ACC112 (cell line): ENCODE measurements around the gene LHPP.

Experiments used
- H2AFZ ChIP-seq: fragments of 200-600 bp; sonication (generic); one replicate; pipeline ENCODE4 v1.6.0; 2017; ENCODE audit warnings: antibody characterized with exemption, low read length; ENCODE audit not compliant: unreplicated experiment
- H3K27ac ChIP-seq: fragments of 200-600 bp; sonication (generic); 2 replicates; pipeline ENCODE4 v1.5.1; 2014; ENCODE audit warnings: low read depth, mild to moderate bottlenecking, antibody characterized with exemption, low read length, moderate library complexity
- H3K27me3 ChIP-seq: fragments of 200-600 bp; sonication (generic); 2 replicates; pipeline ENCODE4 v1.6.1; 2014; ENCODE audit warnings: mild to moderate bottlenecking, antibody characterized with exemption, low read length, moderate library complexity, mixed read lengths; ENCODE audit not compliant: insufficient read depth
- H3K36me3 ChIP-seq: fragments of 200-600 bp; sonication (generic); 2 replicates; pipeline ENCODE4 v1.6.1; 2016; ENCODE audit warnings: mild to moderate bottlenecking, antibody characterized with exemption, low read length, moderate library complexity, mixed read lengths; ENCODE audit not compliant: insufficient read depth
- H3K4me1 ChIP-seq: fragments of 200-600 bp; sonication (generic); one replicate; pipeline ENCODE4 v1.6.1; 2016; ENCODE audit warnings: low read length, mixed read lengths; ENCODE audit not compliant: insufficient read depth, unreplicated experiment, control insufficient read depth
- H3K4me3 ChIP-seq: fragments of 200-600 bp; sonication (generic); 2 replicates; pipeline ENCODE4 v1.5.1; 2014; ENCODE audit warnings: mild to moderate bottlenecking, low read depth, low read length
- H3K79me2 ChIP-seq: fragments of 200-600 bp; sonication (generic); one replicate; pipeline ENCODE4 v1.6.0; 2016; ENCODE audit warnings: low read length; ENCODE audit not compliant: control insufficient read depth, unreplicated experiment, insufficient read depth

The LHPP gene

DNA sequence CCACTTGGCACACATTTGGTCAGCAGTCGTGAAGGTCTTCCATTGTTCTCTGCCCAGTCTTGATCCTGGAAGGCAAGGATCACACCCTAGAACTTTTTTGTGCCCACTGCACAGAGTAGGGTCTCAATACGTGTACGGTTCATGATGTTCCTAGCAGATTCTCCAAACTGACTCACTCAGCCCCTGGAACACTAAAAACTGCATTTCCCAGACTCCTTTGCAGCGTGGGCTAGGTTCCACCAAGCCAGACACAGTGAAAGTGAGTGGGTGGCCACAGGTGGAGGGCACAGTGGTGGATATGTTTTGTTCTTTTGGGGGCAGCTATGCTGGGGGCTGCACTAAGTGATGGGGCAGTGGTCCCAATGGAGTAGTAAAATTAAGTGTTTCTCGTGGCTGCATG is 1.5 kb upstream of the LHPP start:
- Histone ChIP-seq H2AFZ (no peak overlapping the region), H3K4me1 (no peaks in the 10 kb centered on the region), H3K4me3 (no peak overlapping the region), H3K79me2 (no peaks in the 10 kb centered on the region), H3K27ac (no peak overlapping the region), H3K36me3 (no peaks in the 10 kb centered on the region), H3K27me3 (peaks cover 23% of the 10 kb centered on the region)

DNA sequence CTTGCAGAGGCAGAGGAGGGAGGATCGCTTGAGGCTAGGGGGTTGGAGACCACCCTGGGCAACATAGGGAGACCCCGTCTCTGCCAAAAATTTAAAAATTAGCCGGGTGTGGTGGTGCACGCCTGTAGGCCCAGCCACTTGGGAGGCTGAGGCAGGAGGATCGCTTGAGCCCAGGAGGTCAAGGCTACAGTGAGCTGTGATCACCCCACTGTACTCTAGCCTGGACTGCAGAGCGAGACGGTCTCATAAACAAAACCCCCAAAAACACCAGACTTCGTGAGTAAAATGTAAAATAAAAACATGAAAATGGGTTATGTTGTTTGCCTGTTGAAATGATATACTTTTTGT is 699 bp downstream of the LHPP start:
- Histone ChIP-seq H2AFZ (peak overlapping the region; percentile 31), H3K4me1 (no peaks in the 10 kb centered on the region), H3K4me3 (peak overlapping the region; percentile 89), H3K36me3 (no peaks in the 10 kb centered on the region), H3K79me2 (no peaks in the 10 kb centered on the region), H3K27me3 (peaks cover 10% of the 10 kb centered on the region), H3K27ac (no peak overlapping the region)

DNA sequence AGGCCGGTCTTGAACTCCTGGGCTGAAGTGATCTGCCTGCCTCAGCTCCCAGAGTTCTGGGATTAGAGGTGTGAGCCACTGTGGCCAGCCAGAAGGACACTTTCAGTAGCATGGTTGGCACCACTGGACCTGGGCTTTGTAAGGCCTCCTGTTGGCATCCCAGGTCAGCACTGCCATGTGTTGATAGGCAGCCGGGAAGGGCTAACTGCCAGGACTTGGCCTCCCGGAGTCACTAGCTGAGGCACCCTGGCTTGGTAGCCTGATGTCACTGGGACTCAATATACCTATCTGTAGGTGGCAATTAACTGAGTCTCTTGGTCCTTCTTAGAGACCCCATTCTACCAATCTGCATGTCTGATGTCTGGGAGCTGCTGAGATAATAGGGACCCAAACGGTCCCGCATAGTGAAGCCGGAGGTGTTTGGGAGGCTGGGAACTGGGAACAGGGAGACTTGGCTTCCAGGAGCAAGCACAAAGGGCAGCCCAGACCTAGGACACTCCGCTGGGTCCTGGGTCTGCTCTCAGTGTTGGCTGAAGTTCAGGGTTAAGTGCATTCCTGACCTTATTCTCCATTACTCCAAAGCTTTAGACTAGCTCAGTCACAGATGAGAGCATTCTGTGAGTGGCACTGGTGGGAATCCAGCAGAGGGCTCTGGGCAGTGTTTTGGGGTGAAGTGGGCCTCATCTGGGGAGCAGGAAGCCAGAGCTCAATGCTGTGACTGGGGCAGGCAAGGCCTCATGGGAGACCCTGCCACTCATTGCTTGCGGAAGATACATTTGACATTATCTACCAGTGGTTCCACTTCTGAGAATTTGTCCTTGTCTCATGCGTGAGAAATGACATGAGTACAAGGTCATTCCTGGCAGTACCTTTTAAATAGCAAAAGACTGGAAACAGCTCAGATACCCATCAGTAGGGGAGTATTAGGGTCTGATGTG is 2.7 kb downstream of the LHPP start:
- no peaks in the 10 kb centered on the region for H3K36me3 ChIP-seq
- no peaks in the 10 kb centered on the region for H3K27me3 ChIP-seq
- H3K4me1 ChIP-seq = no peaks in the 10 kb centered on the region
- H3K4me3 ChIP-seq = no peak overlapping the region
- H2AFZ ChIP-seq = no peak overlapping the region
- no peaks in the 10 kb centered on the region for H3K79me2 ChIP-seq
- H3K27ac ChIP-seq = no peak overlapping the region

DNA sequence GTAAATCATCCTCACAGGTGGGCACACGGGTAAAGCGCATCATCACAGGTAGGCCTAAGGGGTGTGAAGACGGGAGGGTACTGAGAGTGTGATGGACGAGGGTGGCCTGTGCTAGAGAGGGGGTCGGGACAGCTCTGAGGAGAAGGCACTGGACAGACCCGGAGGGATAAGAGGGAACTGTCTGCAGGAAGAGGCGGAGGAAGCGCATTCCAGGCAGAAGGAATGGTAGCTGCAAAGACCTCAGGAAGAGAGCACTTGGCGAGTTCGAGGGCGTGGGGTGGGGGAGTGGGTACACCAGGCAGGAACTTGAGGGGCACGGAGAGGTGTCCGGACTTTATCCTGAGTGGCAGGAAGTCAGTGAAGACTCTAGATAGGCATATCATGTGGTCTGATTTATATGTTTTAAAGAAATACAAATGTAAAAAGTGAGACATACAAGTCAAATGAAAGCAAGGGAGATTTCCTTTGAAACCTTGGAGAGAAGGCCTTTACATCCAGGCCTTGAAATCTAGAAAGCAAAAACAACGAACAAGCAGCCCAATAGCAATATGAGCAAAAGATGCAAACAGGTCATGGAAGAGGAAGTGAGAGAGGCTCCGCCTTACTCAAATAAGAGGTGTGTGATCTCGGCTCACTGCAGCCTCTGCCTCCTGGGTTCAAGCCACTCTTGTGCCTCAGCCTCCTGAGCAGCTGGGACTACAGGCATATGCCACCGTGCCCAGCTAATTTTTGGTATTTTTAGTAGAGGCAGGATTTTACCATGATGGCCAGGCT is 3.6 kb downstream of the LHPP start:
- Histone ChIP-seq H3K79me2 (no peaks in the 10 kb centered on the region), H3K27me3 (no peaks in the 10 kb centered on the region), H3K27ac (no peak overlapping the region), H3K4me3 (no peak overlapping the region), H3K36me3 (no peaks in the 10 kb centered on the region), H3K4me1 (no peaks in the 10 kb centered on the region), H2AFZ (no peak overlapping the region)

DNA sequence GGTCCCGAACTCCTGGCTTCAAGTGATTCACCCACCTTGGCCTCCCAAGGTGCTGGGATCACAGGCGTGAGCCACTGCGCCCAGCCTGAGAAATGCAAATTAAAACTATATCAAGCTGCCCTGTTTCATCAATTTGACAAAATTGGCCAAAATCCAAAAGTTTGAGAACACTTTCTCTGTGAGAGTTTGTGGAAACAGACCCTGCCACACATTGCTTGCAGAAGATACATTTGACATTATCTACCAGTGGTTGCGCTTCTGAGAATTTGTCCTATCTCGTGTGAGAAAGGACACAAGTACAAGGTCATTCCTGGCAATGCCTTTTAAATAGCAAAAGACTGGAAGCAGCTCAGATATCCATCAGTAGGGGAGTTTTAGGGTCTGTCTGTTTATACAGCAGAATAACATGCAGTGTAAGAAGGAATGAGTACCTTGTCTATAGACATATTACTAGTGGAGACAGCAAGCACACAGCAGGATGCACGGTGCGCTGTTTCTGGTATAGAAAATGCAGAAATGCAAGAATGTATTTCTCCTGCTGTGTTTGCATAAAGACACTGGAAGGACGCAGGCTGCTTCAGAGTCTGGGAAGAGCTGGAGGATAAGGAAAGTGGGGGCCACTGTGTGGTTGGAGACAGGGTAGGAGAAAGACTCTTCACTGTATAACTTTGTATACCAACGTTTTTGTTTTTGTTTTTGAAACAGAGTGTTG is 4.3 kb downstream of the LHPP start:
- H3K27ac ChIP-seq = no peak overlapping the region

DNA sequence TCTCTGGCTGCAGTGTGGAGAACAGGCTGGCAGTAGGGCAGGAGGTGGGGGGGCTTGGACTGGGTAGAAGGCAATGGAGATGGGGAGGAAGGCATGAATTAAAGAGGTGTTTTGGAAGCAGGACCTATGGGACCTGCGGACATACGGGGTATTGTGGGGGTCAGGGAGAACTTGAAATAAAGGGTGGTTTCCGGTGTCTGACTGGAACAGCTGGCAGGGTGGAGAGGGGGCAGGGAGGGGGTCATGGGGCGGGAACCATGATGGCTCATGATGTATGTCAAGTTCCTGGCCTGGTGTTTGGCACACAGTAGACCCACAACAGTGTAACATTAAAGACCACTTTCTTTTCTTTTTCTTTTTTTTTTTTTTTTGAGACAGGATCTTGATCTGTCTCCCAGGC is 5.5 kb downstream of the LHPP start:
- H3K36me3 ChIP-seq = no peaks in the 10 kb centered on the region
- H3K4me3 ChIP-seq = no peak overlapping the region
- H3K27ac ChIP-seq = no peak overlapping the region
- H2AFZ ChIP-seq = no peak overlapping the region
- no peaks in the 10 kb centered on the region for H3K79me2 ChIP-seq
- H3K27me3 ChIP-seq = no peaks in the 10 kb centered on the region
- H3K4me1 ChIP-seq = no peaks in the 10 kb centered on the region

More for the DNA sequence above, 4.3 kb downstream of the LHPP start:
- no peak overlapping the region for H2AFZ ChIP-seq
- H3K27me3 ChIP-seq = no peaks in the 10 kb centered on the region
- H3K4me3 ChIP-seq = no peak overlapping the region
- H3K4me1 ChIP-seq = no peaks in the 10 kb centered on the region
- no peaks in the 10 kb centered on the region for H3K79me2 ChIP-seq
- H3K36me3 ChIP-seq = no peaks in the 10 kb centered on the region

DNA sequence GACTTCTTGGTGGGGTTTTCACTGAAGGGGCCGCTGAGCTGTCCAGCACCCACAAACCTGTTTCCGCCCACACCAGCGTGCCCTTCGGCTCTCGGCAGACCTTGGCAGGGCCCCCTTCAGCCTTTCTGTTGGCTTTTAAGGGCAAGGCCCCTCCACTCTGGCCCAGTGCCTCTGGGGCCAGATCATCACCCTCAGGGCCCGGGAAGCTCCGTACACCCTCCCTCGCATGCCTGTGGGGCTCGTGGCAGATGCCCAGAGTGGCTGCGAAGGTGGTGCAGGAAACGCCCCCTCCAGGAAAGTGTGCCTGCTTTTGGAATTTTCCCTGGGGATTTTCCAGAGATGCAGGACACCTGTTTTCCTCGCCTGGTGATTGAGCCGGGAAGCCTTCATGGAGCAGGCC is 7.0 kb downstream of the LHPP start:
- no peak overlapping the region for H3K27ac ChIP-seq
- H3K4me3 ChIP-seq = no peak overlapping the region
- H3K79me2 ChIP-seq = no peaks in the 10 kb centered on the region
- no peak overlapping the region for H2AFZ ChIP-seq
- H3K4me1 ChIP-seq = no peaks in the 10 kb centered on the region
- H3K27me3 ChIP-seq = no peaks in the 10 kb centered on the region
- no peaks in the 10 kb centered on the region for H3K36me3 ChIP-seq

DNA sequence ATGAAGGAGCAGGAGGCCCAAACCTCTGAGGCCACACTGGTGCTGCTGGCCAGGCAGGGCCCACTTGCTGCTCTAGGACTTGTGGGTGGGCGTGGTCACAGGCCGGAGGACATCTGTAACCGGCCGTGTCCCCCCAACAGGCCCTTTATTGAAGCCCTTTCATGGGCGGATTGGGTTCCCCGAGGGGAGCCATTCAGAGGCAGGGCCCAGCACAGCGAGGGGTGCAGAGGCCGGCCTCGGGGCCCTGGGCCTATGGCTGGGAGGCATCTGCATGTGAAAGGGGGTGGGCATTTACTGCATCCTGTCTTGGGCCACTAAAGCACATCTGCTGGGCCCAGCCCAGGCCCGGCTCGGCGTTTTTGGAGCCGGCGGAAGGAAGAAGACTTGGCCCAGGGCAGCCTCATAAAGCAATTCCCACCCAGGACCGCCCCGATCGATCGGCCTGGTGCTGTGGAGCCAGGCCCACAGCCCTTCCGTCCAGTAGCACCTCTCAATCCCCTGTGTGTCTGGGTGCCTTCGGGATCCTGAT is 8.4 kb downstream of the LHPP start:
- Histone ChIP-seq H3K4me1 (no peaks in the 10 kb centered on the region), H3K4me3 (no peak overlapping the region), H2AFZ (no peak overlapping the region), H3K79me2 (no peaks in the 10 kb centered on the region), H3K27ac (no peak overlapping the region), H3K36me3 (no peaks in the 10 kb centered on the region), H3K27me3 (no peaks in the 10 kb centered on the region)

DNA sequence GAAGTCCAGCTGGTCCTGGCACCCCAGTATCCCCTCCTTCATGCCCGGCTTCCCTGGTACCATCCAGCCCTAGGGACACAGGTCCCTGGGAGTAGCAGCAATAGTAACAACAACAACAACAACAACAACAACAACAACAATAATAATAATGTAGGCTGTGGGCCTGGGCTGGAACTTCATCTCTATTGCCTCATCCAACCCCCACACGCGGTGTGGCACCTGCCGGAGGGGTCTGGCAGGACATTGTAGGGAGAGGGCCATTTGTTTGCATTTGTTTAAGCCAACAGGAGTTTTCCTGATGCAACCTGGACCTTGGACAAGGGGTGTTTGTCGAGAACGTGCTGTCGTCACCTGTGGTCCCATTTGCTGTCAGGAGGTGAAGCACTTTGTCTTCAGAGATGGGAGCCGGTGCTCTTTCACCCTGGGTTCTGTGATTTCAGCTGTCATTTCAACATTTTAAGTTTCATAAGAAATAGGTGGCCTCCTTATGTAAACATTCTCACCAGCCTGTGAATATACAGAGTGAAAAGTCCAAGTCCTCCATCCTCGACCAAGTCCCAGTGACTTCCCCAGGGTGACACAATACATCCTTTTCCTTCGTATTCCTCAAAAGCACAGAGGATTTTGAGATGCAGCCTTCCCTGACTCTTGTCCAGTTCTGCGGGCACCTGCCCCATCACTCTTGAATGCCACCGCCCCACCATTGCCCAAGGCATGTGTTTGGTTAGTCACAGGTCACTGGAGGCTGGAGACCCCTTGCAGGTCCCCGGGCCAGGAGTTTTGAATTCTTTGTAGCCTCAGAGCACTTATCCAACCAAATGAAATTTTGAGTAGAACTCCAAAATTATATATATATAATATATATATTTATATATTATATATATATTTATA is 9.2 kb downstream of the LHPP start:
- Histone ChIP-seq H3K79me2 (no peaks in the 10 kb centered on the region), H3K4me1 (no peaks in the 10 kb centered on the region), H2AFZ (no peak overlapping the region), H3K27ac (no peak overlapping the region), H3K4me3 (no peak overlapping the region), H3K36me3 (no peaks in the 10 kb centered on the region), H3K27me3 (no peaks in the 10 kb centered on the region)

DNA sequence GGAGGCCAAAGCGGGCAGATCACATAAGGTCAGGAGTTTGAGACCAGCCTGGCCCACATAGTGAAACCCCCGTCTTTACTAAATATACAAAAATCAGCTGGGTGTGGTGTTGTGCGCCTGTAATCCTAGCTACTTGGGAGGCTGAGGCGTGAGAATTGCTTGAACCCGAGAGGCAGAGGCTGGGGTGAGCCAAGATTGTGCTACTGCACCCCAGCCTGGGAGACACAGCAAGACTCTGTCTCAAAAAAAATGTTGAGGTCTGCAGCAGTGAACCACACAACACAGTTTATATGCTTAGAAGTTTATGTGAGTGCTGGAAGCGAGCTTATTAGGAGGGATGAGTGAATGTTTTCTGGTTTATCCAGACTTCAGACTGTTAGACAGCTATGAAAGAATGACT is 10.4 kb downstream of the LHPP start:
- H3K4me1 ChIP-seq = no peaks in the 10 kb centered on the region
- no peaks in the 10 kb centered on the region for H3K27me3 ChIP-seq
- H3K27ac ChIP-seq = no peak overlapping the region
- no peaks in the 10 kb centered on the region for H3K79me2 ChIP-seq
- no peak overlapping the region for H3K4me3 ChIP-seq
- H3K36me3 ChIP-seq = no peaks in the 10 kb centered on the region
- H2AFZ ChIP-seq = no peak overlapping the region
